HepG2 (cell line): ENCODE results near the gene SOX12. TPM values are rescaled to one million over a fixed set of nuclear protein-coding genes. Genes with fewer than 3 reads are reported as not detected.

Experiments
- CREB1 ChIP-seq, 2 experiments: fragments of 450-650 bp in 1 of 2; IDR thresholded peaks; 2 replicates each; pipeline ENCODE4 v1.6.1; 2016 to 2017; ENCODE audit warnings: control low read depth in 1 of 2, mild to moderate bottlenecking in 1 of 2, missing compliant biosample characterization in 1 of 2, missing genetic modification characterization in 1 of 2
- FOXP1 ChIP-seq, 2 experiments: fragments of 450-650 bp in 1 of 2; IDR thresholded peaks; 2 replicates each; pipeline ENCODE4 v1.6.1; 2017 to 2018; ENCODE audit warnings: antibody characterized with exemption in 1 of 2
- SETDB1 ChIP-seq: sonication (generic); formaldehyde crosslinking; IDR thresholded peaks from 2 replicates; pipeline ENCODE4 v1.5.1; 2020; ENCODE audit warnings: missing genetic modification reagents, mild to moderate bottlenecking, borderline replicate concordance
- SYNCRIP ChIP-seq: fragments of 200-400 bp; formaldehyde crosslinking; IDR thresholded peaks from 2 replicates; pipeline ENCODE4 v1.6.1; 2018; ENCODE audit warnings: mild to moderate bottlenecking, low read depth, low read length; ENCODE audit not compliant: insufficient read depth
- ZNF264 ChIP-seq: sonication (generic); formaldehyde crosslinking; IDR thresholded peaks from 2 replicates; pipeline ENCODE4 v1.4.0; 2020; ENCODE audit warnings: missing genetic modification reagents
- ZNF337 ChIP-seq: sonication (generic); formaldehyde crosslinking; IDR thresholded peaks from 2 replicates; pipeline ENCODE4 v1.5.1; 2020; ENCODE audit warnings: missing genetic modification reagents, low read depth, mild to moderate bottlenecking, borderline replicate concordance
- ZNF615 ChIP-seq: sonication (generic); formaldehyde crosslinking; IDR thresholded peaks from 2 replicates; pipeline ENCODE4 v1.5.0; 2020; ENCODE audit warnings: mild to moderate bottlenecking, missing genetic modification reagents, borderline replicate concordance
- ZNF713 ChIP-seq: sonication (generic); formaldehyde crosslinking; IDR thresholded peaks from 2 replicates; pipeline ENCODE4 v1.4.0; 2020; ENCODE audit warnings: mild to moderate bottlenecking, missing genetic modification reagents
- ZNF772 ChIP-seq: sonication (generic); formaldehyde crosslinking; IDR thresholded peaks from 2 replicates; pipeline ENCODE4 v1.5.0; 2020; ENCODE audit warnings: mild to moderate bottlenecking, missing genetic modification reagents
- polyA plus RNA-seq, 8 experiments: library from polyadenylated mRNA; depleted of rRNA in 3 of 8; stranded (reverse) in 7 of 8; unstranded in 1 of 8; fragments of >200 nt; fragmentation: Illumina TruSeq in 4 of 8; extraction: Trizol in 4 of 8; gene quantifications; 2 replicates each; pipeline versions ENCODE4 v1.2.1 to v1.2.3, GENCODE V29; 2011 to 2016; ENCODE audit warnings: low read depth in 4 of 8, missing spikeins in 1 of 8, mixed read lengths in 1 of 8; ENCODE audit not compliant: insufficient read depth in 1 of 8
- total RNA-seq, 5 experiments: library from RNA; depleted of rRNA; stranded (reverse); fragments of >200 nt; fragmentation: Illumina TruSeq; extraction: Trizol; gene quantifications; 2 replicates each; pipeline ENCODE4 v1.2.3, GENCODE V29; 2016; ENCODE audit warnings: low read depth in 1 of 5
- TF ChIP-seq, protein P1 (sequence below): sonication (generic); formaldehyde crosslinking; IDR thresholded peaks from 2 replicates; pipeline ENCODE4 v1.8.1; 2023; ENCODE audit warnings: mild to moderate bottlenecking, missing genetic modification reagents
- TF ChIP-seq, protein P2 (sequence below): sonication (generic); formaldehyde crosslinking; IDR thresholded peaks from 2 replicates; pipeline ENCODE4 v1.4.0; 2020; ENCODE audit warnings: missing genetic modification reagents
- TF ChIP-seq, protein P3 (sequence below): sonication (generic); formaldehyde crosslinking; IDR thresholded peaks from 2 replicates; pipeline ENCODE4 v1.5.0; 2020; ENCODE audit warnings: missing genetic modification reagents
- TF ChIP-seq, protein P4 (sequence below): sonication (generic); formaldehyde crosslinking; IDR thresholded peaks from 2 replicates; pipeline ENCODE4 v1.5.0; 2020; ENCODE audit warnings: missing genetic modification reagents
- TF ChIP-seq, protein P5 (sequence below): sonication (generic); formaldehyde crosslinking; IDR thresholded peaks from 2 replicates; pipeline ENCODE4 v1.4.0; 2020; ENCODE audit warnings: mild to moderate bottlenecking, missing genetic modification reagents
- TF ChIP-seq, protein P6 (sequence below): sonication (generic); formaldehyde crosslinking; IDR thresholded peaks from 2 replicates; pipeline ENCODE4 v1.5.0; 2020; ENCODE audit warnings: mild to moderate bottlenecking, missing genetic modification reagents
- TF ChIP-seq, protein P7 (sequence below): sonication (generic); formaldehyde crosslinking; IDR thresholded peaks from 2 replicates; pipeline ENCODE4 v1.4.0; 2020; ENCODE audit warnings: low read depth, mild to moderate bottlenecking, missing genetic modification reagents

Gene SOX12
- total and polyA plus RNA-seq, 2 of the 13 experiments (the other 11 are each of a cell fraction or from before 2014, with no cell fraction given): 10.0 to 18.7 TPM

DNA sequence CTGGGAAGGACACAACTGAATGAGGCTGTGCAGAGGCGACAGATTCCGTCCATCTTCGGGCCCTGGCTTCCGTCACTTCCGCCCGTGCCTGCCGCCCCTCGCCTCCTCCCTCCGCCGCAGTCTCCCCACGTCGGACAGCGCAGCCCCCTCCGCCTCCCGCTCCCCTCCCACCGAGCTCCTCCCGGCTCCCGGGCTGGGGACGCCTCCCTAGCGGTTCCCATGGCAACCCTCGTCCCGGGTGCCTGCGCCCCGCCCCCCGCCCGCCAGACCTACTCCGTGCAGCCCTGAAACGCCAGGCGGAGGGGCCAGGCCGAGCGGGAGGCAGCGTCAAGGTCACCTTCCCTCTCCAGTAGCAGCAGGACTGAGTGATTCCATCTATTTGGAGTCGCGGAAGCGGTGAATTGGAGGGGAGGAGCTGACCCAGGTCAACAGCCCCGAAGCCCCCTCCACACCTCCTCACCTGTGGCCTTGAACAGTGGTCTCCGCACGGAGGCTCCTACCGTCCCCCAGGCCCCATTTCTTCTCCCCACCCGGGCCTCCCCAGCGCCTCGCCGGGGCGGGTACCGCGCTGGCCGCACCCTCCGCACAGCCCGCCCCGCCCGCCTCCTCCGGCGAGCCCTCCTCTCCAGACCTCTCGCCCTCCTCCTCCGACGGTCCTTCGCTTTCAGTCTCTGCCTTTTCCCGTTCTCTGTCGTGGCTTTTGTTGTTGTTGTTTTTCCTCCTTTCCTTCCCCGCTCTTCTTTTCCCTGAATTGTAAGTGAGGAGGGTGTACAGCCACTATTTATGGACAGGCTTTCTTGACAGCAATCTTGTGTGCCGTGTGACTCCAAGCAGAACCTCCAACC, 22.5 kb downstream of the SOX12 start (continued):
- TF ChIP-seq, protein P1, sequence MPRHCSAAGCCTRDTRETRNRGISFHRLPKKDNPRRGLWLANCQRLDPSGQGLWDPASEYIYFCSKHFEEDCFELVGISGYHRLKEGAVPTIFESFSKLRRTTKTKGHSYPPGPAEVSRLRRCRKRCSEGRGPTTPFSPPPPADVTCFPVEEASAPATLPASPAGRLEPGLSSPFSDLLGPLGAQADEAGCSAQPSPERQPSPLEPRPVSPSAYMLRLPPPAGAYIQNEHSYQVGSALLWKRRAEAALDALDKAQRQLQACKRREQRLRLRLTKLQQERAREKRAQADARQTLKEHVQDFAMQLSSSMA (CRISPR knock-in tag): no peak
- TF ChIP-seq FOXP1 (IDR thresholded peaks at IDR 0.05) (no peak), FOXP1 (CRISPR knock-in tag; IDR thresholded peaks at IDR 0.05) (peak; percentile 82), ZNF713 (CRISPR knock-in tag) (peak; percentile 37; the same call in 1 of the 2 replicates), CREB1 (IDR thresholded peaks at IDR 0.05) (peak; percentile 90), CREB1 (CRISPR knock-in tag; IDR thresholded peaks at IDR 0.05) (no peak), ZNF337 (CRISPR knock-in tag) (no peak), ZNF264 (CRISPR knock-in tag) (peak; percentile 98), SETDB1 (no peak), ZNF772 (CRISPR knock-in tag) (peak; percentile 99), SYNCRIP (no peak), ZNF615 (CRISPR knock-in tag) (no peak)
- TF ChIP-seq, protein P2, sequence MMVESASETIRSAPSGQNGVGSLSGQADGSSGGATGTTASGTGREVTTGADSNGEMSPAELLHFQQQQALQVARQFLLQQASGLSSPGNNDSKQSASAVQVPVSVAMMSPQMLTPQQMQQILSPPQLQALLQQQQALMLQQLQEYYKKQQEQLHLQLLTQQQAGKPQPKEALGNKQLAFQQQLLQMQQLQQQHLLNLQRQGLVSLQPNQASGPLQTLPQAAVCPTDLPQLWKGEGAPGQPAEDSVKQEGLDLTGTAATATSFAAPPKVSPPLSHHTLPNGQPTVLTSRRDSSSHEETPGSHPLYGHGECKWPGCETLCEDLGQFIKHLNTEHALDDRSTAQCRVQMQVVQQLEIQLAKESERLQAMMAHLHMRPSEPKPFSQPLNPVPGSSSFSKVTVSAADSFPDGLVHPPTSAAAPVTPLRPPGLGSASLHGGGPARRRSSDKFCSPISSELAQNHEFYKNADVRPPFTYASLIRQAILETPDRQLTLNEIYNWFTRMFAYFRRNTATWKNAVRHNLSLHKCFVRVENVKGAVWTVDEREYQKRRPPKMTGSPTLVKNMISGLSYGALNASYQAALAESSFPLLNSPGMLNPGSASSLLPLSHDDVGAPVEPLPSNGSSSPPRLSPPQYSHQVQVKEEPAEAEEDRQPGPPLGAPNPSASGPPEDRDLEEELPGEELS (CRISPR knock-in tag): peak; percentile 94
- TF ChIP-seq, protein P3, sequence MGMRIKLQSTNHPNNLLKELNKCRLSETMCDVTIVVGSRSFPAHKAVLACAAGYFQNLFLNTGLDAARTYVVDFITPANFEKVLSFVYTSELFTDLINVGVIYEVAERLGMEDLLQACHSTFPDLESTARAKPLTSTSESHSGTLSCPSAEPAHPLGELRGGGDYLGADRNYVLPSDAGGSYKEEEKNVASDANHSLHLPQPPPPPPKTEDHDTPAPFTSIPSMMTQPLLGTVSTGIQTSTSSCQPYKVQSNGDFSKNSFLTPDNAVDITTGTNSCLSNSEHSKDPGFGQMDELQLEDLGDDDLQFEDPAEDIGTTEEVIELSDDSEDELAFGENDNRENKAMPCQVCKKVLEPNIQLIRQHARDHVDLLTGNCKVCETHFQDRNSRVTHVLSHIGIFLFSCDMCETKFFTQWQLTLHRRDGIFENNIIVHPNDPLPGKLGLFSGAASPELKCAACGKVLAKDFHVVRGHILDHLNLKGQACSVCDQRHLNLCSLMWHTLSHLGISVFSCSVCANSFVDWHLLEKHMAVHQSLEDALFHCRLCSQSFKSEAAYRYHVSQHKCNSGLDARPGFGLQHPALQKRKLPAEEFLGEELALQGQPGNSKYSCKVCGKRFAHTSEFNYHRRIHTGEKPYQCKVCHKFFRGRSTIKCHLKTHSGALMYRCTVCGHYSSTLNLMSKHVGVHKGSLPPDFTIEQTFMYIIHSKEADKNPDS (CRISPR knock-in tag): peak; percentile 82
- TF ChIP-seq, protein P4, sequence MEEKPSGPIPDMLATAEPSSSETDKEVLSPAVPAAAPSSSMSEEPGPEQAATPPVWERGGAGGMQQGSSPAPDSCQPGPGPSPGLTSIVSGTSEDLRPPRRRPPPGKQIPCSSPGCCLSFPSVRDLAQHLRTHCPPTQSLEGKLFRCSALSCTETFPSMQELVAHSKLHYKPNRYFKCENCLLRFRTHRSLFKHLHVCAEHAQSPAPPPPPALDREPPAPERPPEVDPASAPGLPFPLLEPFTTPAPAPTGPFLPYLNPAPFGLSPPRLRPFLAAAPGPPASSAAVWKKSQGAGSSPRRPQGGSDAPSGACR (CRISPR knock-in tag): peak; percentile 99
- TF ChIP-seq, protein P5, sequence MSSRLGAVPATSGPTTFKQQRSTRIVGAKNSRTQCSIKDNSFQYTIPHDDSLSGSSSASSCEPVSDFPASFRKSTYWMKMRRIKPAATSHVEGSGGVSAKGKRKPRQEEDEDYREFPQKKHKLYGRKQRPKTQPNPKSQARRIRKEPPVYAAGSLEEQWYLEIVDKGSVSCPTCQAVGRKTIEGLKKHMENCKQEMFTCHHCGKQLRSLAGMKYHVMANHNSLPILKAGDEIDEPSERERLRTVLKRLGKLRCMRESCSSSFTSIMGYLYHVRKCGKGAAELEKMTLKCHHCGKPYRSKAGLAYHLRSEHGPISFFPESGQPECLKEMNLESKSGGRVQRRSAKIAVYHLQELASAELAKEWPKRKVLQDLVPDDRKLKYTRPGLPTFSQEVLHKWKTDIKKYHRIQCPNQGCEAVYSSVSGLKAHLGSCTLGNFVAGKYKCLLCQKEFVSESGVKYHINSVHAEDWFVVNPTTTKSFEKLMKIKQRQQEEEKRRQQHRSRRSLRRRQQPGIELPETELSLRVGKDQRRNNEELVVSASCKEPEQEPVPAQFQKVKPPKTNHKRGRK: no peak
- TF ChIP-seq, protein P6, sequence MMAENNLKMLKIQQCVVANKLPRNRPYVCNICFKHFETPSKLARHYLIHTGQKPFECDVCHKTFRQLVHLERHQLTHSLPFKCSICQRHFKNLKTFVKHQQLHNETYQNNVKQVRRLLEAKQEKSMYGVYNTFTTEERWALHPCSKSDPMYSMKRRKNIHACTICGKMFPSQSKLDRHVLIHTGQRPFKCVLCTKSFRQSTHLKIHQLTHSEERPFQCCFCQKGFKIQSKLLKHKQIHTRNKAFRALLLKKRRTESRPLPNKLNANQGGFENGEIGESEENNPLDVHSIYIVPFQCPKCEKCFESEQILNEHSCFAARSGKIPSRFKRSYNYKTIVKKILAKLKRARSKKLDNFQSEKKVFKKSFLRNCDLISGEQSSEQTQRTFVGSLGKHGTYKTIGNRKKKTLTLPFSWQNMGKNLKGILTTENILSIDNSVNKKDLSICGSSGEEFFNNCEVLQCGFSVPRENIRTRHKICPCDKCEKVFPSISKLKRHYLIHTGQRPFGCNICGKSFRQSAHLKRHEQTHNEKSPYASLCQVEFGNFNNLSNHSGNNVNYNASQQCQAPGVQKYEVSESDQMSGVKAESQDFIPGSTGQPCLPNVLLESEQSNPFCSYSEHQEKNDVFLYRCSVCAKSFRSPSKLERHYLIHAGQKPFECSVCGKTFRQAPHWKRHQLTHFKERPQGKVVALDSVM: peak; percentile 96
- TF ChIP-seq, protein P7, sequence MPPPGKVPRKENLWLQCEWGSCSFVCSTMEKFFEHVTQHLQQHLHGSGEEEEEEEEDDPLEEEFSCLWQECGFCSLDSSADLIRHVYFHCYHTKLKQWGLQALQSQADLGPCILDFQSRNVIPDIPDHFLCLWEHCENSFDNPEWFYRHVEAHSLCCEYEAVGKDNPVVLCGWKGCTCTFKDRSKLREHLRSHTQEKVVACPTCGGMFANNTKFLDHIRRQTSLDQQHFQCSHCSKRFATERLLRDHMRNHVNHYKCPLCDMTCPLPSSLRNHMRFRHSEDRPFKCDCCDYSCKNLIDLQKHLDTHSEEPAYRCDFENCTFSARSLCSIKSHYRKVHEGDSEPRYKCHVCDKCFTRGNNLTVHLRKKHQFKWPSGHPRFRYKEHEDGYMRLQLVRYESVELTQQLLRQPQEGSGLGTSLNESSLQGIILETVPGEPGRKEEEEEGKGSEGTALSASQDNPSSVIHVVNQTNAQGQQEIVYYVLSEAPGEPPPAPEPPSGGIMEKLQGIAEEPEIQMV (CRISPR knock-in tag): peak; percentile 84
